Colon (tissue), 2 donors: Measurements from ENCODE around the gene ESPL1.

Experiments
- FAIRE-seq: peaks from 2 replicates; lab custom pipeline; 2012; peaks lifted over from hg19 to GRCh38; lab: Jason Lieb, UNC
- donor health status: control.
- donor health status: control.

The ESPL1 gene

GRCh38 chr12:53267999-53268629, at the start of gene ESPL1:
Gene ESPL1, plus strand, starts transcription at chr12:53268299. Its CDS starts 468 bp downstream, at chr12:53268767.
- FAIRE-seq, result no peak

- FAIRE-seq, result no peak
These were observed 49.4 kb upstream of the ESPL1 start for GRCh38 chr12:53218551-53219291.

- no peak for FAIRE-seq
These were observed 48.7 kb upstream of the ESPL1 start for GRCh38 chr12:53219292-53219955.

- FAIRE-seq, result no peak
These were observed 48.0 kb upstream of the ESPL1 start for GRCh38 chr12:53219956-53220693.

GRCh38 chr12:53220694-53221202, 47.4 kb upstream of the ESPL1 start:
- FAIRE-seq, result no peak

- no peak for FAIRE-seq
These were observed 46.7 kb upstream of the ESPL1 start for GRCh38 chr12:53221203-53222080.

GRCh38 chr12:53222170-53222721, 45.9 kb upstream of the ESPL1 start:
- FAIRE-seq, result no peak

- FAIRE-seq, result no peak
These were observed 45.3 kb upstream of the ESPL1 start for GRCh38 chr12:53222806-53223261.

- FAIRE-seq, result no peak
These were observed 44.6 kb upstream of the ESPL1 start for GRCh38 chr12:53223389-53224060.

- no peak for FAIRE-seq
These were observed 43.8 kb upstream of the ESPL1 start for GRCh38 chr12:53224061-53224896.

GRCh38 chr12:53224897-53225634, 43.0 kb upstream of the ESPL1 start:
- no peak for FAIRE-seq

- no peak for FAIRE-seq
These were observed 42.3 kb upstream of the ESPL1 start for GRCh38 chr12:53225635-53226424.

GRCh38 chr12:53226815-53227214, 41.3 kb upstream of the ESPL1 start:
- no peak for FAIRE-seq

- no peak for FAIRE-seq
These were observed 40.8 kb upstream of the ESPL1 start for GRCh38 chr12:53227341-53227740.

- no peak for FAIRE-seq
These were observed 40.3 kb upstream of the ESPL1 start for GRCh38 chr12:53227836-53228235.

GRCh38 chr12:53229454-53229853, 38.6 kb upstream of the ESPL1 start:
- FAIRE-seq, result no peak

- FAIRE-seq, result no peak
These were observed 37.8 kb upstream of the ESPL1 start for GRCh38 chr12:53230108-53230845.
